ENCODE measurements around the gene PIEZO1. TPM values are rescaled to one million over a fixed set of nuclear protein-coding genes. Genes with fewer than 3 reads are reported as not detected.

The PIEZO1 gene
- total RNA-seq, 4 donors from 2014 or later, result 81.2 to 145 (median 113) TPM

- H3K9me3 ChIP-seq, result no peaks in the 10 kb centered on the region
- no peak overlapping the region for H3K4me3 ChIP-seq (replicated peaks in 1 of 3)
- 49 to 61% methylated on average over 13 to 24 of the region's 54 CpGs for WGBS, 2 donors
- DNase-seq, result peak; percentile 84 to 85
- intact Hi-C loops (cut with DNase I), result loop anchor here (5.0 kb wide), 1 partner anchor 430 kb away; no protein-coding TSS in a partner anchor
- H3K4me1 ChIP-seq, result peaks cover 7 to 12% of the 10 kb centered on the region in 2 donors
- H3K27me3 ChIP-seq, result no peaks in the 10 kb centered on the region
- H3K27ac ChIP-seq, result no peak overlapping the region
- TF ChIP-seq, protein P1, sequence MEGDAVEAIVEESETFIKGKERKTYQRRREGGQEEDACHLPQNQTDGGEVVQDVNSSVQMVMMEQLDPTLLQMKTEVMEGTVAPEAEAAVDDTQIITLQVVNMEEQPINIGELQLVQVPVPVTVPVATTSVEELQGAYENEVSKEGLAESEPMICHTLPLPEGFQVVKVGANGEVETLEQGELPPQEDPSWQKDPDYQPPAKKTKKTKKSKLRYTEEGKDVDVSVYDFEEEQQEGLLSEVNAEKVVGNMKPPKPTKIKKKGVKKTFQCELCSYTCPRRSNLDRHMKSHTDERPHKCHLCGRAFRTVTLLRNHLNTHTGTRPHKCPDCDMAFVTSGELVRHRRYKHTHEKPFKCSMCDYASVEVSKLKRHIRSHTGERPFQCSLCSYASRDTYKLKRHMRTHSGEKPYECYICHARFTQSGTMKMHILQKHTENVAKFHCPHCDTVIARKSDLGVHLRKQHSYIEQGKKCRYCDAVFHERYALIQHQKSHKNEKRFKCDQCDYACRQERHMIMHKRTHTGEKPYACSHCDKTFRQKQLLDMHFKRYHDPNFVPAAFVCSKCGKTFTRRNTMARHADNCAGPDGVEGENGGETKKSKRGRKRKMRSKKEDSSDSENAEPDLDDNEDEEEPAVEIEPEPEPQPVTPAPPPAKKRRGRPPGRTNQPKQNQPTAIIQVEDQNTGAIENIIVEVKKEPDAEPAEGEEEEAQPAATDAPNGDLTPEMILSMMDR (IDR thresholded peaks at IDR 0.05), result peak; percentile 85 to 100 (median 97)
- TF ChIP-seq POLR2A (IDR thresholded peaks at IDR 0.05), result no peak
- peaks cover 21 to 22% of the 10 kb centered on the region in 2 donors for H3K36me3 ChIP-seq
Measured at GRCh38 chr16:88737298-88738150, 47.5 kb downstream of the PIEZO1 start.

DNA sequence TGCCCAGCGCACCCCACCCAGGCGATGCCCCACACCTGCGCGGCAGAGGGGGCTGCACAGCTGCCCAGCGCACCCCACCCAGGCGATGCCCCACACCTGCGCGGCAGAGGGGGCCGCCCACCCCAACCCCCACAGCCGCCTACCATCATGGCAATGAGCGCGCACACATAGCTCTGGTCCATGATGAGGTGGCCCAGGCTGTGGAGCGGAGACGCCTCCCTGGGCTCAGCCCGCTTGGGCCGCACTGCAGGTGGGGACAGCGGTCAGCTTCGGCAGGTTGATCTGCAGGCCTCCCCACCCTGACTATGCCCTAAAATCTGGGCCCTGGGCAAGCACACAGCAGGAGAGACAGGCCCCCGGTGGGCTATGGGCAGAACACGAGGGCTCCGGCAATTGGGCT, 48.5 kb downstream of the PIEZO1 start:
- Histone ChIP-seq H3K9me3 (no peaks in the 10 kb centered on the region), H3K27me3 (no peaks in the 10 kb centered on the region), H3K4me3 (replicated peaks in 1 of 3) (no peak overlapping the region), H3K4me1 (peaks cover 7 to 12% of the 10 kb centered on the region in 2 donors), H3K27ac (no peak overlapping the region), H3K36me3 (peaks cover 21 to 22% of the 10 kb centered on the region in 2 donors)
- no peak for DNase-seq
- TF ChIP-seq, protein P1 (IDR thresholded peaks at IDR 0.05), result no peak
- TF ChIP-seq POLR2A (IDR thresholded peaks at IDR 0.05), result no peak
- intact Hi-C loops (cut with DNase I), result loop anchor here (5.0 kb wide), 1 partner anchor 431 kb away; no protein-coding TSS in a partner anchor
- 93 to 98% methylated on average over 7 to 9 of the region's 21 CpGs for WGBS, 2 donors

GRCh38 chr16:88736088-88736487, 48.9 kb downstream of the PIEZO1 start:
- no peaks in the 10 kb centered on the region for H3K9me3 ChIP-seq
- no peak for DNase-seq
- no peaks in the 10 kb centered on the region for H3K27me3 ChIP-seq
- peaks cover 7 to 12% of the 10 kb centered on the region in 2 donors for H3K4me1 ChIP-seq
- TF ChIP-seq, protein P1 (IDR thresholded peaks at IDR 0.05), result no peak
- TF ChIP-seq POLR2A (IDR thresholded peaks at IDR 0.05), result no peak
- no peak overlapping the region for H3K4me3 ChIP-seq (replicated peaks in 1 of 3)
- no peak overlapping the region for H3K27ac ChIP-seq
- intact Hi-C loops (cut with DNase I), result loop anchor here (5.0 kb wide), 1 partner anchor 431 kb away; no protein-coding TSS in a partner anchor
- H3K36me3 ChIP-seq, result peaks cover 21 to 22% of the 10 kb centered on the region in 2 donors
- WGBS, 2 donors, result 100% methylated on average over 3 of the region's 21 CpGs

- Histone ChIP-seq H3K4me1 (peaks cover 7 to 12% of the 10 kb centered on the region in 2 donors), H3K27me3 (no peaks in the 10 kb centered on the region), H3K36me3 (peaks cover 21 to 26% of the 10 kb centered on the region in 2 donors), H3K4me3 (replicated peaks in 1 of 3) (no peak overlapping the region), H3K9me3 (no peaks in the 10 kb centered on the region), H3K27ac (no peak overlapping the region)
- TF ChIP-seq, protein P1 (IDR thresholded peaks at IDR 0.05), result no peak
- no peak for TF ChIP-seq POLR2A (IDR thresholded peaks at IDR 0.05)
- WGBS, 2 donors, result 92% methylated on average over 6 to 10 of the region's 10 CpGs
- no peak for DNase-seq
- intact Hi-C loops (cut with DNase I), result loop anchor here (5.0 kb wide), 1 partner anchor 432 kb away; no protein-coding TSS in a partner anchor
Measured at GRCh38 chr16:88735616-88736015, 49.4 kb downstream of the PIEZO1 start.

- intact Hi-C loops (cut with DNase I), result loop anchor here (5.0 kb wide), 1 partner anchor 432 kb away; no protein-coding TSS in a partner anchor
- Histone ChIP-seq H3K27ac (no peak overlapping the region), H3K4me1 (peaks cover 7 to 12% of the 10 kb centered on the region in 2 donors), H3K4me3 (replicated peaks in 1 of 3) (no peak overlapping the region), H3K36me3 (peaks cover 21 to 28% of the 10 kb centered on the region in 2 donors), H3K9me3 (no peaks in the 10 kb centered on the region), H3K27me3 (no peaks in the 10 kb centered on the region)
- DNase-seq, result no peak
- TF ChIP-seq, protein P1 (IDR thresholded peaks at IDR 0.05), result no peak
- TF ChIP-seq POLR2A (IDR thresholded peaks at IDR 0.05), result no peak
- 96% methylated on average over 13 of the region's 16 CpGs; no CpG with 5 or more reads in 1 of the 2 donors for WGBS, 2 donors
Measured at GRCh38 chr16:88735121-88735520, 49.9 kb downstream of the PIEZO1 start.
